K562 (cell line): ENCODE measurements around the gene NFE2. TPM values are rescaled to one million over a fixed set of nuclear protein-coding genes. Genes with fewer than 3 reads are reported as not detected.

Source experiments
- CHD4 ChIP-seq: fragments of 200-600 bp; sonication (generic); IDR thresholded peaks from 3 replicates; pipeline ENCODE4 v1.6.1; 2012; ENCODE audit warnings: low read depth, mild to moderate bottlenecking, mixed read lengths, low read length, inconsistent platforms; ENCODE audit not compliant: insufficient read depth, insufficient replicate concordance, poor library complexity, severe bottlenecking
- DLX4 ChIP-seq: fragments of 250-450 bp; sonication (Bioruptor Pico); IDR thresholded peaks from 2 replicates; pipeline ENCODE4 v1.6.1; 2021; ENCODE audit warnings: mild to moderate bottlenecking
- E4F1 ChIP-seq: fragments of 250-450 bp; sonication (Bioruptor Pico); IDR thresholded peaks from 2 replicates; pipeline ENCODE4 v1.5.0; 2021; ENCODE audit warnings: mild to moderate bottlenecking, borderline replicate concordance
- MECOM ChIP-seq: fragments of 250-450 bp; sonication (Bioruptor Pico); IDR thresholded peaks from 2 replicates; pipeline ENCODE4 v1.8.0; 2022; ENCODE audit warnings: inconsistent platforms
- NR0B1 ChIP-seq: fragments of 450-650 bp; IDR thresholded peaks from one replicate; pipeline ENCODE4 v1.6.1; 2018; ENCODE audit warnings: mild to moderate bottlenecking, moderate library complexity; ENCODE audit not compliant: partially characterized antibody
- RUNX1 ChIP-seq: sonication (generic); IDR thresholded peaks from 2 replicates; pipeline ENCODE4 v1.6.1; 2016; ENCODE audit warnings: antibody characterized with exemption, low read depth
- XRCC5 ChIP-seq: fragments of 200-400 bp; formaldehyde crosslinking; IDR thresholded peaks from 2 replicates; pipeline ENCODE4 v1.6.1; 2017; ENCODE audit warnings: low read depth, mild to moderate bottlenecking, low read length
- ZBTB2 ChIP-seq: fragments of 450-650 bp; IDR thresholded peaks from 2 replicates; pipeline ENCODE4 v1.6.1; 2016; ENCODE audit warnings: antibody characterized with exemption
- ZNF407 ChIP-seq: fragments of 450-650 bp; IDR thresholded peaks from 2 replicates; pipeline ENCODE4 v1.6.1; 2016; ENCODE audit warnings: low read depth
- polyA plus RNA-seq, 8 experiments: library from polyadenylated mRNA; depleted of rRNA in 4 of 8; stranded (reverse) in 5 of 8; unstranded in 3 of 8; fragments of >200 nt; fragmentation: Nextera tagmentation in 2 of 8; fragmentation: Illumina TruSeq in 1 of 8; extraction: Ambion mirVana in 2 of 8; extraction: Trizol in 1 of 8; gene quantifications; 2 replicates each; pipeline versions ENCODE4 v1.2.1 to v1.2.3, GENCODE V29; 2011 to 2014; ENCODE audit warnings: inconsistent platforms in 1 of 8, missing spikeins in 1 of 8
- total RNA-seq, 7 experiments: library from RNA; depleted of rRNA in 6 of 7; stranded (reverse); fragments of >200 nt in 6 of 7; fragmentation: Illumina TruSeq in 2 of 7; extraction: Trizol in 2 of 7; gene quantifications; 2 replicates each; pipeline versions ENCODE4 v1.2.1 to v1.2.3, GENCODE V29; 2011 to 2021; ENCODE audit warnings: low replicate concordance in 1 of 7

NFE2 gene
- total and polyA plus RNA-seq, 9 of the 15 experiments (the other 6 are each of a cell fraction or from before 2014, with no cell fraction given) = 12.3 to 282 (median 208) TPM

GRCh38 chr12:54286042-54287030, 14.5 kb downstream of the NFE2 start (continued):
- no peak for TF ChIP-seq ZBTB2
- TF ChIP-seq DLX4 (CRISPR knock-in tag) = peak; percentile 24; the same call in 1 of the 2 replicates
- TF ChIP-seq MECOM (CRISPR knock-in tag) = no peak
- TF ChIP-seq NR0B1 = no peak
- 0 out of 2 replicates have a peak, but pooled peaks have one; percentile 34 for TF ChIP-seq XRCC5
- TF ChIP-seq RUNX1 = 0 out of 2 replicates have a peak, but pooled peaks have one; percentile 70
- peak; percentile 58 for TF ChIP-seq CHD4
- 0 out of 2 replicates have a peak, but pooled peaks have one; percentile 51 for TF ChIP-seq E4F1
- 0 out of 2 replicates have a peak, but pooled peaks have one; percentile 14 for TF ChIP-seq ZNF407
